Breast epithelium (tissue), 4 donors: ENCODE results near the gene FBXW12. TPM values are rescaled to one million over a fixed set of nuclear protein-coding genes. Genes with fewer than 3 reads are reported as not detected.

Experiments
- DNase-seq, 2 donors: peaks; one replicate each; pipeline ENCODE4 v3.0.0-alpha.2; 2019; ENCODE audit warnings: low spot score in 2 of 2
- H3K27ac ChIP-seq, 2 donors: fragments of 200-600 bp; sonication (generic) in 1 of 2; one replicate each; pipeline ENCODE4 v1.5.1; 2016 to 2019; ENCODE audit warnings: mild to moderate bottlenecking in 1 of 2
- H3K27me3 ChIP-seq, 2 donors: fragments of 200-600 bp; sonication (generic) in 1 of 2; one replicate each; pipeline versions ENCODE4 v1.5.1 to v1.6.0; 2017 to 2019; ENCODE audit warnings: control low read depth in 1 of 2, mild to moderate bottlenecking in 1 of 2
- H3K36me3 ChIP-seq: fragments of 200-600 bp; one replicate; pipeline ENCODE4 v1.5.1; 2019
- H3K4me1 ChIP-seq, 2 donors: fragments of 200-600 bp; sonication (generic); one replicate each; pipeline ENCODE4 v1.5.1; 2016 to 2019; ENCODE audit warnings: control low read depth in 1 of 2
- H3K4me3 ChIP-seq, 3 donors: fragments of 200-600 bp; sonication (generic); 1 replicate in 2 of 3; 2 replicates in 1 of 3; pipeline ENCODE4 v1.5.1; 2016 to 2019; ENCODE audit warnings: mild to moderate bottlenecking in 3 of 3, moderate library complexity in 2 of 3
- H3K9me3 ChIP-seq, 2 donors: fragments of 200-600 bp; sonication (generic) in 1 of 2; one replicate each; pipeline ENCODE4 v1.5.1; 2016 to 2019; ENCODE audit warnings: control low read depth in 1 of 2
- CTCF ChIP-seq, 3 donors: fragments of 450-650 bp; IDR thresholded peaks; one replicate each; pipeline ENCODE4 v1.5.1; 2016 to 2017; ENCODE audit warnings: antibody characterized with exemption in 3 of 3, mild to moderate bottlenecking in 3 of 3, moderate library complexity in 3 of 3
- POLR2A ChIP-seq: fragments of 450-650 bp; IDR thresholded peaks from one replicate; pipeline ENCODE4 v1.6.1; 2016; ENCODE audit warnings: antibody characterized with exemption, mild to moderate bottlenecking, moderate library complexity
- POLR2AphosphoS5 ChIP-seq, 3 donors: sonication (generic); formaldehyde crosslinking; IDR thresholded peaks; one replicate each; pipeline ENCODE4 v1.6.1; 2017; ENCODE audit warnings: antibody characterized with exemption in 3 of 3
- intact Hi-C: fragments of 100-400 bp; cut with DNase I; formaldehyde crosslinking; loops from one replicate; pipeline ENCODE4 v1.15.1; 2023; ENCODE audit warnings: low total_unique reads
- total RNA-seq, 3 donors: library from RNA; depleted of rRNA; stranded (reverse); fragments of >200 nt; gene quantifications; one replicate each; pipeline ENCODE4 v1.1.0, GENCODE V29; 2016

The FBXW12 gene
- total RNA-seq, 3 donors from 2014 or later = 0.32 to 0.66 TPM; not detected in 1

DNA sequence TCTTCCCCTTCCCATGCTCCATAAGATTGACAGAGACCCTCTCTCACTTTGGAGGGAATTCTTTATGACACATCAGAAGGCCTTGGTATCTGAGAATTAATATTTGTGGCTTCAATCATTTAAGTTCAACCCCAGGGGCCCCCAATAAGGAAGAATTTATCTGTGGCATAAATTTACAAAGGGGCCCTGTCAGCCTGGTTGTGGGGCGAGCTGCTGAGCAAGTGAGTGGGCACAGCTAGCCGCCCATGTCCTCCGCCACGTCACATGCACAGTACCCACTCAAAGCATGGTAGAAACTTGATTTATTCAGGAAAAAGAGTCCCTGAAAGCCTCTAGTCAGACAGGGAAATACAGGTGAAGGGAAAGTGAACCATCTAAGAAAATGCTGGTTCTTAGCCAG, 44.5 kb downstream of the FBXW12 start:
- no peaks in the 10 kb centered on the region for H3K9me3 ChIP-seq
- no peaks in the 10 kb centered on the region for H3K4me1 ChIP-seq
- no peak for DNase-seq
- H3K4me3 ChIP-seq = no peak overlapping the region
- no peaks in the 10 kb centered on the region for H3K27me3 ChIP-seq
- no peak for TF ChIP-seq CTCF (IDR thresholded peaks at IDR 0.05)
- no peak for TF ChIP-seq POLR2A
- TF ChIP-seq POLR2AphosphoS5 (IDR thresholded peaks at IDR 0.05) = no peak
- no peak overlapping the region for H3K27ac ChIP-seq
- H3K36me3 ChIP-seq = peaks cover 14% of the 10 kb centered on the region
- intact Hi-C loops = loop anchor here (10.0 kb wide), 1 partner anchor 142 kb away; no protein-coding TSS in a partner anchor

- Histone ChIP-seq H3K9me3 (no peaks in the 10 kb centered on the region), H3K27me3 (no peaks in the 10 kb centered on the region), H3K36me3 (peaks cover 14% of the 10 kb centered on the region), H3K27ac (no peak overlapping the region), H3K4me3 (no peak overlapping the region), H3K4me1 (no peaks in the 10 kb centered on the region)
- no peak for DNase-seq
- TF ChIP-seq CTCF (IDR thresholded peaks at IDR 0.05) (no peak), POLR2A (no peak), POLR2AphosphoS5 (IDR thresholded peaks at IDR 0.05) (no peak)
- intact Hi-C loops = loop anchor here (10.0 kb wide), 1 partner anchor 143 kb away; no protein-coding TSS in a partner anchor
Observed at GRCh38 chr3:48417529-48418108, 45.6 kb downstream of the FBXW12 start.

DNA sequence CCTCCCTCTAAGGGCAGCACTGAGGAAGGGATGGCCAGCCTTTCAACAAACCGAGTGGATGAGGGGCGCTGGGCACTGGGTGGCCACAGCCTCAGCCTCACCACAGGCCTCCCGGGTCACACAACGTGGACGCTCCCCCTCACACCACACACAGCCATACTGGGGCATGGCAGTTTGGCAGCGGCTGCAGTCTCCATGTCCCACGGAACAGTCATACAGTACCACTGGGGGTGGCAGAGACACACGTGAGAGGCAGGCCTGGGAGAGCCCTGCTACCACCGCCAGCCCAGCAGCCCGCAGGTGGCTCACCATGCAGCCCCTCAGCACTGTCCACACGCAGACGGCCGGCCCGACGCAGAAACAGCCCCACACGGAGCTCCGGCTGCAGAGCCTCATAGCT, 46.1 kb downstream of the FBXW12 start:
- DNase-seq = no peak
- TF ChIP-seq POLR2AphosphoS5 (IDR thresholded peaks at IDR 0.05) (no peak), POLR2A (no peak), CTCF (IDR thresholded peaks at IDR 0.05) (no peak)
- peaks cover 14% of the 10 kb centered on the region for H3K36me3 ChIP-seq
- H3K4me1 ChIP-seq = no peaks in the 10 kb centered on the region
- intact Hi-C loops = loop anchor here (10.0 kb wide), 1 partner anchor 143 kb away; no protein-coding TSS in a partner anchor
- no peak overlapping the region for H3K27ac ChIP-seq
- H3K9me3 ChIP-seq = no peaks in the 10 kb centered on the region
- no peaks in the 10 kb centered on the region for H3K27me3 ChIP-seq
- no peak overlapping the region for H3K4me3 ChIP-seq

GRCh38 chr3:48418651-48419050, 46.6 kb downstream of the FBXW12 start:
- Histone ChIP-seq H3K9me3 (no peaks in the 10 kb centered on the region), H3K27ac (no peak overlapping the region), H3K27me3 (no peaks in the 10 kb centered on the region), H3K4me1 (no peaks in the 10 kb centered on the region), H3K4me3 (no peak overlapping the region), H3K36me3 (peaks cover 14% of the 10 kb centered on the region)
- intact Hi-C loops = loop anchor here (10.0 kb wide), 1 partner anchor 144 kb away; no protein-coding TSS in a partner anchor
- no peak for DNase-seq
- TF ChIP-seq POLR2AphosphoS5 (IDR thresholded peaks at IDR 0.05) (no peak), CTCF (IDR thresholded peaks at IDR 0.05) (no peak)

DNA sequence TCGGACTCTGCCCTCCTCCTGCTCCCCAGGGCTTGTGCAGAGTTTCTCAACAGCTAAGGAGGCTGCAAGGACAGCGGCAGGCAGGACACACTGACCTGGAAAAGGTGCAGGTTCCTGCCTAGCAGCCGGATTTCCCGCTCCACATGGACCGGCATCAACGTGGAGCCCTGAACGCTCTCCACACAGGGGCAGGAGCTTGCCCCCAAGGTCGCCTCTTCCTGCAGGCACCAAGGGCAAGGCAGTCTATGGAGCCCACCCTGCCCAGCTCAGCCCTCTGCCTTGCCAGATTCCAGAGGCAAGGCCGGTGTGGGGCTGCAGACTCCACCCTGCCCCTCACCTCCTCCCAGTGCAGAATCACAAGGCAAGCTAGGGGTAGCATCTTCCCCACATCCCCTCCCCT, 47.1 kb downstream of the FBXW12 start:
- no peak overlapping the region for H3K4me3 ChIP-seq
- no peaks in the 10 kb centered on the region for H3K9me3 ChIP-seq
- TF ChIP-seq CTCF (IDR thresholded peaks at IDR 0.05) (no peak), POLR2AphosphoS5 (IDR thresholded peaks at IDR 0.05) (no peak), POLR2A (no peak)
- H3K36me3 ChIP-seq = peaks cover 14% of the 10 kb centered on the region
- H3K27ac ChIP-seq = no peak overlapping the region
- intact Hi-C loops = loop anchor here (10.0 kb wide), 1 partner anchor 144 kb away; no protein-coding TSS in a partner anchor
- no peak for DNase-seq
- H3K27me3 ChIP-seq = no peaks in the 10 kb centered on the region
- peaks cover 0 to 3% of the 10 kb centered on the region in 2 donors for H3K4me1 ChIP-seq
